GM23338 (cell line): ENCODE measurements around the gene POLR2F. TPM values are rescaled to one million over a fixed set of nuclear protein-coding genes. Genes with fewer than 3 reads are reported as not detected.

ENCODE experiments used
- ATAC-seq: fragments of 200-7000 bp; cut with Tn5 transposase; 3 replicates; pipeline ENCODE4 v1.9.1; 2020
- DNase-seq: peaks from one replicate; pipeline ENCODE4 v3.0.0-alpha.2; 2015; ENCODE audit warnings: low spot score
- H2AFZ ChIP-seq: fragments of 200-600 bp; sonication (generic); 2 replicates; pipeline ENCODE4 v1.8.0; 2016; ENCODE audit warnings: antibody characterized with exemption, mild to moderate bottlenecking, moderate library complexity
- H3F3A ChIP-seq: fragments of 200-600 bp; sonication (generic); replicated peaks from 2 replicates; pipeline ENCODE4 v1.8.0; 2017; ENCODE audit warnings: antibody characterized with exemption, mixed run types, low read depth
- H3K27ac ChIP-seq: fragments of 200-600 bp; sonication (generic); 2 replicates; pipeline ENCODE4 v1.6.1; 2016; ENCODE audit warnings: low read depth
- H3K27me3 ChIP-seq: fragments of 200-600 bp; sonication (generic); 2 replicates; pipeline ENCODE4 v1.8.0; 2016; ENCODE audit warnings: mild to moderate bottlenecking, mixed run types, moderate library complexity; ENCODE audit not compliant: insufficient read depth
- H3K36me3 ChIP-seq: fragments of 200-600 bp; sonication (generic); 2 replicates; pipeline ENCODE4 v1.8.0; 2016; ENCODE audit warnings: mild to moderate bottlenecking; ENCODE audit not compliant: insufficient read depth
- H3K4me1 ChIP-seq: fragments of 200-600 bp; sonication (generic); 2 replicates; pipeline ENCODE4 v1.8.0; 2016; ENCODE audit warnings: mild to moderate bottlenecking, moderate library complexity; ENCODE audit not compliant: insufficient read depth
- H3K4me2 ChIP-seq: fragments of 200-600 bp; sonication (generic); 2 replicates; pipeline ENCODE4 v1.7.1; 2017; ENCODE audit warnings: mixed run types
- H3K4me3 ChIP-seq: fragments of 200-600 bp; sonication (generic); 2 replicates; pipeline ENCODE4 v1.6.1; 2016; ENCODE audit warnings: mixed run types
- H3K79me2 ChIP-seq: fragments of 200-600 bp; sonication (generic); replicated peaks from 2 replicates; pipeline ENCODE4 v1.8.0; 2017; ENCODE audit warnings: mild to moderate bottlenecking; ENCODE audit not compliant: insufficient read depth
- H3K9me2 ChIP-seq: fragments of 200-600 bp; sonication (generic); 2 replicates; pipeline ENCODE4 v1.8.0; 2017; ENCODE audit not compliant: insufficient read depth
- H4K20me1 ChIP-seq: fragments of 200-600 bp; sonication (generic); replicated peaks from 2 replicates; pipeline ENCODE4 v1.8.0; 2017; ENCODE audit warnings: mild to moderate bottlenecking; ENCODE audit not compliant: insufficient read depth
- H3K27ac Mint-ChIP-seq: 2 replicates; pipeline ENCODE4 v1.8.0; 2020; ENCODE audit warnings: inconsistent platforms, mild to moderate bottlenecking, moderate library complexity, mixed read lengths
- H3K27me3 Mint-ChIP-seq: 3 replicates; pipeline ENCODE4 v1.8.0; 2022; ENCODE audit warnings: low read depth, mild to moderate bottlenecking, moderate library complexity, mixed read lengths, inconsistent platforms; ENCODE audit not compliant: insufficient read depth, poor library complexity
- H3K36me3 Mint-ChIP-seq: 3 replicates; pipeline ENCODE4 v1.8.0; 2021; ENCODE audit warnings: low read depth, mild to moderate bottlenecking, inconsistent platforms, moderate library complexity, mixed read lengths
- H3K4me1 Mint-ChIP-seq: 3 replicates; pipeline ENCODE4 v1.8.0; 2020; ENCODE audit warnings: mild to moderate bottlenecking, inconsistent platforms, mixed read lengths
- H3K4me3 Mint-ChIP-seq: 3 replicates; pipeline ENCODE4 v1.8.0; 2021; ENCODE audit warnings: moderate library complexity, mild to moderate bottlenecking, inconsistent platforms, mixed read lengths
- H3K9me3 Mint-ChIP-seq: 3 replicates; pipeline ENCODE4 v1.8.0; 2020; ENCODE audit warnings: moderate library complexity, mild to moderate bottlenecking, inconsistent platforms, mixed read lengths
- EZH2phosphoT487 ChIP-seq: fragments of 200-600 bp; sonication (generic); IDR thresholded peaks from one replicate; pipeline ENCODE4 v1.8.1; 2018; ENCODE audit warnings: antibody characterized with exemption; ENCODE audit not compliant: unreplicated experiment
- JUNB ChIP-seq: IDR thresholded peaks from one replicate; pipeline ENCODE4 v1.6.1; 2016; ENCODE audit warnings: antibody characterized with exemption; ENCODE audit not compliant: unreplicated experiment
- NANOG ChIP-seq: IDR thresholded peaks from 2 replicates; pipeline ENCODE4 v1.6.1; 2016; ENCODE audit warnings: antibody characterized with exemption, borderline replicate concordance
- polyA plus RNA-seq: library from polyadenylated mRNA; unstranded; fragments of >200 nt; fragmentation: Nextera tagmentation; extraction: Ambion mirVana; gene quantifications from 2 replicates; pipeline ENCODE4 v1.2.1, GENCODE V29; 2016
- total RNA-seq: library from RNA; depleted of rRNA; stranded (reverse); fragments of >200 nt; shearing (Covaris generic); gene quantifications from 2 replicates; pipeline ENCODE4 v1.2.3, GENCODE V29; 2014
- TF ChIP-seq, protein P1 (sequence below): IDR thresholded peaks from 2 replicates; pipeline ENCODE4 v1.6.1; 2016; ENCODE audit warnings: antibody characterized with exemption
- TF ChIP-seq, protein P2 (sequence below), 2 experiments: fragments of 200-600 bp in 1 of 2; sonication (generic) in 1 of 2; conservative IDR thresholded peaks; 2 replicates each; pipeline versions ENCODE4 v1.5.1 to v1.6.1; 2016 to 2017; ENCODE audit warnings: antibody characterized with exemption in 2 of 2, low read depth in 2 of 2, mild to moderate bottlenecking in 2 of 2, moderate library complexity in 1 of 2
- TF ChIP-seq, protein P3 (sequence below): fragments of 250-450 bp; sonication (Bioruptor Pico); IDR thresholded peaks from 2 replicates; pipeline ENCODE4 v1.5.0; 2020; ENCODE audit warnings: mild to moderate bottlenecking, moderate library complexity

POLR2F gene
- total and polyA plus RNA-seq, 2 experiments from 2014 or later = 144 to 429 TPM

DNA sequence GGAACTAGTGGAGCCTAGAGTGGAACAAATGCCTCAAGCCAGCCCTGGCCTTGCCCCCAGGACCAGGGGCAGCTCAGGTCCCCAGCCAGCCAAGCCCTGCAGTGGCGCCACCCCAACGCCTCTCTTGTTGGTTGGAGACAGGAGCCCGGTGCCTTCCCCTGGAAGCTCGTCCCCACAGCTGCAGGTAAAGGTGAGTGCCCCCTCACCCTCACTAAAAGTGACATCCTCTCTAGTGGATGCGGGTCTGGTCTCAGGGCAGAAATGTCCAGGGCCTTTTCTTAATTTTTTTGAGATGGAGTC is 25.9 kb upstream of the POLR2F start:
- Histone ChIP-seq H3F3A (no peaks in the 10 kb centered on the region), H3K79me2 (no peaks in the 10 kb centered on the region), H3K4me1 (no peaks in the 10 kb centered on the region), H2AFZ (no peak overlapping the region), H3K4me2 (no peak overlapping the region), H3K27ac (no peak overlapping the region), H3K36me3 (no peaks in the 10 kb centered on the region), H4K20me1 (no peaks in the 10 kb centered on the region; the same call in 1 of the 2 replicates), H3K4me3 (no peak overlapping the region), H3K27me3 (no peaks in the 10 kb centered on the region), H3K9me2 (no peaks in the 10 kb centered on the region)
- H3K27ac Mint-ChIP-seq = no peak overlapping the region
- peaks cover 9% of the 10 kb centered on the region; the same call in 2 of the 3 replicates for H3K36me3 Mint-ChIP-seq
- no peak for TF ChIP-seq JUNB
- TF ChIP-seq, protein P1, sequence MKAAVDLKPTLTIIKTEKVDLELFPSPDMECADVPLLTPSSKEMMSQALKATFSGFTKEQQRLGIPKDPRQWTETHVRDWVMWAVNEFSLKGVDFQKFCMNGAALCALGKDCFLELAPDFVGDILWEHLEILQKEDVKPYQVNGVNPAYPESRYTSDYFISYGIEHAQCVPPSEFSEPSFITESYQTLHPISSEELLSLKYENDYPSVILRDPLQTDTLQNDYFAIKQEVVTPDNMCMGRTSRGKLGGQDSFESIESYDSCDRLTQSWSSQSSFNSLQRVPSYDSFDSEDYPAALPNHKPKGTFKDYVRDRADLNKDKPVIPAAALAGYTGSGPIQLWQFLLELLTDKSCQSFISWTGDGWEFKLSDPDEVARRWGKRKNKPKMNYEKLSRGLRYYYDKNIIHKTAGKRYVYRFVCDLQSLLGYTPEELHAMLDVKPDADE = no peak
- H3K27me3 Mint-ChIP-seq = peaks cover 6% of the 10 kb centered on the region
- no peak for ATAC-seq
- no peaks in the 10 kb centered on the region for H3K4me1 Mint-ChIP-seq
- DNase-seq = no peak
- no peaks in the 10 kb centered on the region for H3K9me3 Mint-ChIP-seq
- H3K4me3 Mint-ChIP-seq = no peak overlapping the region

DNA sequence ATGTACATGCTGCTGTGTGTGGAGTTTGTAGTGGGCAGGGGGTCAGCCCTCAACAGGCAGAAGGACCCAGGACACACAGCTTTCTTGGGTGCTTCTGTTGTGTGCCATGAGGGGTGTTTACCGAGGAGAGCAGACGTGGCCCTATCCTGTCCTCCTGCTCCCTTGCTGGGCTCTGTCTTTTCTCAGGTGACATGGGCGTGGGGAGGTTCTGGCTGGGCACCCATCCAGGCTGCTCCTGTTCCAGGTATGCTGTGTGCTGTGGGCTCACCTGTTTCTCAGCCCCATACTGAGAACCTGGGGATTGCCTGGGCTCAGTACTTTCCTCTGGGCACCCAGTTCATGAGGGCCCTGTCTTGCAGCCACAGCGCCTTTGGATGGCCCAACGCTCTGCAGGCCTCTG is 24.1 kb upstream of the POLR2F start:
- H3K27ac ChIP-seq = no peak overlapping the region
- Mint-ChIP-seq H3K27ac (no peak overlapping the region), H3K36me3 (peaks cover 12% of the 10 kb centered on the region), H3K4me3 (no peak overlapping the region), H3K9me3 (no peaks in the 10 kb centered on the region), H3K27me3 (peaks cover 6% of the 10 kb centered on the region), H3K4me1 (peaks cover 9% of the 10 kb centered on the region)
- H3F3A ChIP-seq = 0 out of 2 replicates have a peak, but pooled peaks cover 7% of the 10 kb centered on the region
- H3K4me1 ChIP-seq = no peaks in the 10 kb centered on the region
- no peaks in the 10 kb centered on the region for H3K27me3 ChIP-seq
- H4K20me1 ChIP-seq = no peaks in the 10 kb centered on the region; the same call in 1 of the 2 replicates
- H3K9me2 ChIP-seq = no peaks in the 10 kb centered on the region
- H2AFZ ChIP-seq = no peak overlapping the region
- TF ChIP-seq, protein P2, sequence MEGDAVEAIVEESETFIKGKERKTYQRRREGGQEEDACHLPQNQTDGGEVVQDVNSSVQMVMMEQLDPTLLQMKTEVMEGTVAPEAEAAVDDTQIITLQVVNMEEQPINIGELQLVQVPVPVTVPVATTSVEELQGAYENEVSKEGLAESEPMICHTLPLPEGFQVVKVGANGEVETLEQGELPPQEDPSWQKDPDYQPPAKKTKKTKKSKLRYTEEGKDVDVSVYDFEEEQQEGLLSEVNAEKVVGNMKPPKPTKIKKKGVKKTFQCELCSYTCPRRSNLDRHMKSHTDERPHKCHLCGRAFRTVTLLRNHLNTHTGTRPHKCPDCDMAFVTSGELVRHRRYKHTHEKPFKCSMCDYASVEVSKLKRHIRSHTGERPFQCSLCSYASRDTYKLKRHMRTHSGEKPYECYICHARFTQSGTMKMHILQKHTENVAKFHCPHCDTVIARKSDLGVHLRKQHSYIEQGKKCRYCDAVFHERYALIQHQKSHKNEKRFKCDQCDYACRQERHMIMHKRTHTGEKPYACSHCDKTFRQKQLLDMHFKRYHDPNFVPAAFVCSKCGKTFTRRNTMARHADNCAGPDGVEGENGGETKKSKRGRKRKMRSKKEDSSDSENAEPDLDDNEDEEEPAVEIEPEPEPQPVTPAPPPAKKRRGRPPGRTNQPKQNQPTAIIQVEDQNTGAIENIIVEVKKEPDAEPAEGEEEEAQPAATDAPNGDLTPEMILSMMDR (conservative IDR thresholded peaks at IDR 0.05; ENCODE audit: low read depth in 2 of 2) = no peak
- no peak for TF ChIP-seq EZH2phosphoT487
- TF ChIP-seq, protein P3, sequence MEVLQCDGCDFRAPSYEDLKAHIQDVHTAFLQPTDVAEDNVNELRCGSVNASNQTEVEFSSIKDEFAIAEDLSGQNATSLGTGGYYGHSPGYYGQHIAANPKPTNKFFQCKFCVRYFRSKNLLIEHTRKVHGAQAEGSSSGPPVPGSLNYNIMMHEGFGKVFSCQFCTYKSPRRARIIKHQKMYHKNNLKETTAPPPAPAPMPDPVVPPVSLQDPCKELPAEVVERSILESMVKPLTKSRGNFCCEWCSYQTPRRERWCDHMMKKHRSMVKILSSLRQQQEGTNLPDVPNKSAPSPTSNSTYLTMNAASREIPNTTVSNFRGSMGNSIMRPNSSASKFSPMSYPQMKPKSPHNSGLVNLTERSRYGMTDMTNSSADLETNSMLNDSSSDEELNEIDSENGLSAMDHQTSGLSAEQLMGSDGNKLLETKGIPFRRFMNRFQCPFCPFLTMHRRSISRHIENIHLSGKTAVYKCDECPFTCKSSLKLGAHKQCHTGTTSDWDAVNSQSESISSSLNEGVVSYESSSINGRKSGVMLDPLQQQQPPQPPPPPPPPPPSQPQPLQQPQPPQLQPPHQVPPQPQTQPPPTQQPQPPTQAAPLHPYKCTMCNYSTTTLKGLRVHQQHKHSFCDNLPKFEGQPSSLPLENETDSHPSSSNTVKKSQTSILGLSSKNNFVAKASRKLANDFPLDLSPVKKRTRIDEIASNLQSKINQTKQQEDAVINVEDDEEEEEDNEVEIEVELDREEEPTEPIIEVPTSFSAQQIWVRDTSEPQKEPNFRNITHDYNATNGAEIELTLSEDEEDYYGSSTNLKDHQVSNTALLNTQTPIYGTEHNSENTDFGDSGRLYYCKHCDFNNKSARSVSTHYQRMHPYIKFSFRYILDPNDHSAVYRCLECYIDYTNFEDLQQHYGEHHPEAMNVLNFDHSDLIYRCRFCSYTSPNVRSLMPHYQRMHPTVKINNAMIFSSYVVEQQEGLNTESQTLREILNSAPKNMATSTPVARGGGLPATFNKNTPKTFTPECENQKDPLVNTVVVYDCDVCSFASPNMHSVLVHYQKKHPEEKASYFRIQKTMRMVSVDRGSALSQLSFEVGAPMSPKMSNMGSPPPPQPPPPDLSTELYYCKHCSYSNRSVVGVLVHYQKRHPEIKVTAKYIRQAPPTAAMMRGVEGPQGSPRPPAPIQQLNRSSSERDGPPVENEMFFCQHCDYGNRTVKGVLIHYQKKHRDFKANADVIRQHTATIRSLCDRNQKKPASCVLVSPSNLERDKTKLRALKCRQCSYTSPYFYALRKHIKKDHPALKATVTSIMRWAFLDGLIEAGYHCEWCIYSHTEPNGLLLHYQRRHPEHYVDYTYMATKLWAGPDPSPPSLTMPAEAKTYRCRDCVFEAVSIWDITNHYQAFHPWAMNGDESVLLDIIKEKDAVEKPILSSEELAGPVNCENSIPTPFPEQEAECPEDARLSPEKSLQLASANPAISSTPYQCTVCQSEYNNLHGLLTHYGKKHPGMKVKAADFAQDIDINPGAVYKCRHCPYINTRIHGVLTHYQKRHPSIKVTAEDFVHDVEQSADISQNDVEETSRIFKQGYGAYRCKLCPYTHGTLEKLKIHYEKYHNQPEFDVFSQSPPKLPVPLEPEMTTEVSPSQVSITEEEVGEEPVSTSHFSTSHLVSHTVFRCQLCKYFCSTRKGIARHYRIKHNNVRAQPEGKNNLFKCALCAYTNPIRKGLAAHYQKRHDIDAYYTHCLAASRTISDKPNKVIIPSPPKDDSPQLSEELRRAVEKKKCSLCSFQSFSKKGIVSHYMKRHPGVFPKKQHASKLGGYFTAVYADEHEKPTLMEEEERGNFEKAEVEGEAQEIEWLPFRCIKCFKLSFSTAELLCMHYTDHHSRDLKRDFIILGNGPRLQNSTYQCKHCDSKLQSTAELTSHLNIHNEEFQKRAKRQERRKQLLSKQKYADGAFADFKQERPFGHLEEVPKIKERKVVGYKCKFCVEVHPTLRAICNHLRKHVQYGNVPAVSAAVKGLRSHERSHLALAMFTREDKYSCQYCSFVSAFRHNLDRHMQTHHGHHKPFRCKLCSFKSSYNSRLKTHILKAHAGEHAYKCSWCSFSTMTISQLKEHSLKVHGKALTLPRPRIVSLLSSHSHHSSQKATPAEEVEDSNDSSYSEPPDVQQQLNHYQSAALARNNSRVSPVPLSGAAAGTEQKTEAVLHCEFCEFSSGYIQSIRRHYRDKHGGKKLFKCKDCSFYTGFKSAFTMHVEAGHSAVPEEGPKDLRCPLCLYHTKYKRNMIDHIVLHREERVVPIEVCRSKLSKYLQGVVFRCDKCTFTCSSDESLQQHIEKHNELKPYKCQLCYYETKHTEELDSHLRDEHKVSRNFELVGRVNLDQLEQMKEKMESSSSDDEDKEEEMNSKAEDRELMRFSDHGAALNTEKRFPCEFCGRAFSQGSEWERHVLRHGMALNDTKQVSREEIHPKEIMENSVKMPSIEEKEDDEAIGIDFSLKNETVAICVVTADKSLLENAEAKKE (CRISPR knock-in tag) = no peak
- no peak for TF ChIP-seq NANOG
- DNase-seq = no peak
- H3K36me3 ChIP-seq = no peaks in the 10 kb centered on the region
- no peak overlapping the region for H3K4me2 ChIP-seq
- ATAC-seq = no peak
- H3K4me3 ChIP-seq = no peak overlapping the region
- H3K79me2 ChIP-seq = no peaks in the 10 kb centered on the region
